MM.1S (cell line): ENCODE results near the gene HS6ST3.

Experiments used
- DNase-seq: peaks from one replicate; pipeline ENCODE4 v3.0.0-alpha.2; 2015
- H2AFZ ChIP-seq: fragments of 300-600 bp; sonication (generic); 2 replicates; pipeline ENCODE4 v1.6.0; 2016; ENCODE audit warnings: antibody characterized with exemption, low read length
- H3F3A ChIP-seq: fragments of 300-600 bp; sonication (generic); 2 replicates; pipeline ENCODE4 v1.6.1; 2016; ENCODE audit warnings: mild to moderate bottlenecking, antibody characterized with exemption, low read length, moderate library complexity, mixed read lengths; ENCODE audit not compliant: insufficient read depth
- H3K27ac ChIP-seq: fragments of 300-600 bp; sonication (generic); 2 replicates; pipeline ENCODE4 v1.5.1; 2016; ENCODE audit warnings: mild to moderate bottlenecking, low read length
- H3K27me3 ChIP-seq: fragments of 300-600 bp; sonication (generic); replicated peaks from 2 replicates; pipeline ENCODE4 v1.6.0; 2016; ENCODE audit warnings: low read length; ENCODE audit not compliant: insufficient read depth
- H3K36me3 ChIP-seq: fragments of 300-600 bp; sonication (generic); replicated peaks from 2 replicates; pipeline ENCODE4 v1.6.1; 2016; ENCODE audit warnings: mild to moderate bottlenecking, low read length, mixed read lengths; ENCODE audit not compliant: insufficient read depth
- H3K4me1 ChIP-seq: fragments of 300-600 bp; sonication (generic); 2 replicates; pipeline ENCODE4 v1.6.1; 2016; ENCODE audit warnings: low read length, mixed read lengths
- H3K4me2 ChIP-seq: fragments of 300-600 bp; sonication (generic); 2 replicates; pipeline ENCODE4 v1.6.0; 2016; ENCODE audit warnings: low read depth, low read length
- H3K4me3 ChIP-seq: fragments of 300-600 bp; sonication (generic); 2 replicates; pipeline ENCODE4 v1.5.1; 2016; ENCODE audit warnings: low read length, mixed read lengths
- H3K79me2 ChIP-seq: fragments of 300-600 bp; sonication (generic); 2 replicates; pipeline ENCODE4 v1.6.1; 2016; ENCODE audit warnings: mixed run types, low read length, mixed read lengths
- H3K9ac ChIP-seq: fragments of 300-600 bp; sonication (generic); 2 replicates; pipeline ENCODE4 v1.6.1; 2016; ENCODE audit warnings: low read length, mixed read lengths
- H3K9me2 ChIP-seq: fragments of 300-600 bp; sonication (generic); replicated peaks from 2 replicates; pipeline ENCODE4 v1.6.1; 2016; ENCODE audit warnings: mild to moderate bottlenecking, low read length, mixed read lengths; ENCODE audit not compliant: insufficient read depth
- H3K9me3 ChIP-seq: fragments of 300-600 bp; sonication (generic); replicated peaks from 2 replicates; pipeline ENCODE4 v1.6.1; 2016; ENCODE audit warnings: mild to moderate bottlenecking, low read length, mixed read lengths; ENCODE audit not compliant: insufficient read depth
- H4K20me1 ChIP-seq: fragments of 300-600 bp; sonication (generic); 2 replicates; pipeline ENCODE4 v1.6.1; 2016; ENCODE audit warnings: mild to moderate bottlenecking, low read length, moderate library complexity, mixed read lengths; ENCODE audit not compliant: insufficient read depth
- EZH2 ChIP-seq: fragments of 300-600 bp; sonication (generic); optimal IDR thresholded peaks from 2 replicates; pipeline ENCODE3; 2017; ENCODE audit warnings: low read depth, mild to moderate bottlenecking, antibody characterized with exemption, low read length, mixed read lengths
- EZH2phosphoT487 ChIP-seq: fragments of 300-600 bp; sonication (generic); IDR thresholded peaks from 2 replicates; pipeline ENCODE4 v1.6.1; 2018; ENCODE audit warnings: antibody characterized with exemption, low read length
- TF ChIP-seq, protein P1 (sequence below): fragments of 300-600 bp; sonication (generic); IDR thresholded peaks from 2 replicates; pipeline ENCODE4 v1.5.1; 2016; ENCODE audit warnings: antibody characterized with exemption, low read length, mixed read lengths

HS6ST3 gene

GRCh38 chr13:96849091-96849490 is 759.2 kb downstream of the HS6ST3 start:
- no peaks in the 10 kb centered on the region for H3K79me2 ChIP-seq
- no peak overlapping the region for H3K9ac ChIP-seq
- H3K9me2 ChIP-seq = no peaks in the 10 kb centered on the region
- no peaks in the 10 kb centered on the region for H3K27me3 ChIP-seq
- H3K4me1 ChIP-seq = no peaks in the 10 kb centered on the region
- H2AFZ ChIP-seq = no peak overlapping the region
- no peak overlapping the region for H3K27ac ChIP-seq
- H3K4me2 ChIP-seq = no peak overlapping the region
- no peaks in the 10 kb centered on the region for H3F3A ChIP-seq
- no peak overlapping the region for H3K4me3 ChIP-seq
- no peaks in the 10 kb centered on the region for H3K36me3 ChIP-seq
- TF ChIP-seq EZH2 = no peak
- TF ChIP-seq, protein P1, sequence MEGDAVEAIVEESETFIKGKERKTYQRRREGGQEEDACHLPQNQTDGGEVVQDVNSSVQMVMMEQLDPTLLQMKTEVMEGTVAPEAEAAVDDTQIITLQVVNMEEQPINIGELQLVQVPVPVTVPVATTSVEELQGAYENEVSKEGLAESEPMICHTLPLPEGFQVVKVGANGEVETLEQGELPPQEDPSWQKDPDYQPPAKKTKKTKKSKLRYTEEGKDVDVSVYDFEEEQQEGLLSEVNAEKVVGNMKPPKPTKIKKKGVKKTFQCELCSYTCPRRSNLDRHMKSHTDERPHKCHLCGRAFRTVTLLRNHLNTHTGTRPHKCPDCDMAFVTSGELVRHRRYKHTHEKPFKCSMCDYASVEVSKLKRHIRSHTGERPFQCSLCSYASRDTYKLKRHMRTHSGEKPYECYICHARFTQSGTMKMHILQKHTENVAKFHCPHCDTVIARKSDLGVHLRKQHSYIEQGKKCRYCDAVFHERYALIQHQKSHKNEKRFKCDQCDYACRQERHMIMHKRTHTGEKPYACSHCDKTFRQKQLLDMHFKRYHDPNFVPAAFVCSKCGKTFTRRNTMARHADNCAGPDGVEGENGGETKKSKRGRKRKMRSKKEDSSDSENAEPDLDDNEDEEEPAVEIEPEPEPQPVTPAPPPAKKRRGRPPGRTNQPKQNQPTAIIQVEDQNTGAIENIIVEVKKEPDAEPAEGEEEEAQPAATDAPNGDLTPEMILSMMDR = no peak
- TF ChIP-seq EZH2phosphoT487 = no peak
- H4K20me1 ChIP-seq = no peaks in the 10 kb centered on the region
- H3K9me3 ChIP-seq = no peaks in the 10 kb centered on the region
- no peak for DNase-seq

GRCh38 chr13:96850538-96851145 is 760.7 kb downstream of the HS6ST3 start:
- Histone ChIP-seq H4K20me1 (no peaks in the 10 kb centered on the region), H3K9me3 (no peaks in the 10 kb centered on the region), H3K4me1 (no peaks in the 10 kb centered on the region), H3F3A (no peaks in the 10 kb centered on the region), H3K9ac (no peak overlapping the region), H3K36me3 (no peaks in the 10 kb centered on the region), H2AFZ (no peak overlapping the region), H3K4me2 (no peak overlapping the region), H3K27ac (no peak overlapping the region), H3K79me2 (no peaks in the 10 kb centered on the region), H3K27me3 (no peaks in the 10 kb centered on the region), H3K4me3 (no peak overlapping the region), H3K9me2 (no peaks in the 10 kb centered on the region)
- no peak for DNase-seq
- TF ChIP-seq EZH2 = no peak
- TF ChIP-seq, protein P1 = no peak

- H3K36me3 ChIP-seq = no peaks in the 10 kb centered on the region
- H4K20me1 ChIP-seq = no peaks in the 10 kb centered on the region
- H3K27ac ChIP-seq = no peak overlapping the region
- H3K4me3 ChIP-seq = no peak overlapping the region
- no peaks in the 10 kb centered on the region for H3K27me3 ChIP-seq
- no peak overlapping the region for H3K4me2 ChIP-seq
- no peak overlapping the region for H2AFZ ChIP-seq
- no peaks in the 10 kb centered on the region for H3K79me2 ChIP-seq
- H3K9me2 ChIP-seq = no peaks in the 10 kb centered on the region
- H3K9me3 ChIP-seq = no peaks in the 10 kb centered on the region
- no peaks in the 10 kb centered on the region for H3K4me1 ChIP-seq
- no peak overlapping the region for H3K9ac ChIP-seq
- H3F3A ChIP-seq = no peaks in the 10 kb centered on the region
- TF ChIP-seq EZH2phosphoT487 (no peak), EZH2 (no peak)
- TF ChIP-seq, protein P1 = no peak
- no peak for DNase-seq
These were observed 762.0 kb downstream of the HS6ST3 start for GRCh38 chr13:96851856-96852445.
